GM12873 (cell line): ENCODE results near the gene TFF1.

Source experiments
- TF ChIP-seq, protein P1 (sequence below): IDR thresholded peaks from 2 replicates; pipeline ENCODE4 v1.5.1; 2012; ENCODE audit warnings: low read depth, mild to moderate bottlenecking, moderate library complexity, low read length, control low read depth; ENCODE audit not compliant: insufficient read depth; ENCODE audit errors: missing control alignments

TFF1 gene

DNA sequence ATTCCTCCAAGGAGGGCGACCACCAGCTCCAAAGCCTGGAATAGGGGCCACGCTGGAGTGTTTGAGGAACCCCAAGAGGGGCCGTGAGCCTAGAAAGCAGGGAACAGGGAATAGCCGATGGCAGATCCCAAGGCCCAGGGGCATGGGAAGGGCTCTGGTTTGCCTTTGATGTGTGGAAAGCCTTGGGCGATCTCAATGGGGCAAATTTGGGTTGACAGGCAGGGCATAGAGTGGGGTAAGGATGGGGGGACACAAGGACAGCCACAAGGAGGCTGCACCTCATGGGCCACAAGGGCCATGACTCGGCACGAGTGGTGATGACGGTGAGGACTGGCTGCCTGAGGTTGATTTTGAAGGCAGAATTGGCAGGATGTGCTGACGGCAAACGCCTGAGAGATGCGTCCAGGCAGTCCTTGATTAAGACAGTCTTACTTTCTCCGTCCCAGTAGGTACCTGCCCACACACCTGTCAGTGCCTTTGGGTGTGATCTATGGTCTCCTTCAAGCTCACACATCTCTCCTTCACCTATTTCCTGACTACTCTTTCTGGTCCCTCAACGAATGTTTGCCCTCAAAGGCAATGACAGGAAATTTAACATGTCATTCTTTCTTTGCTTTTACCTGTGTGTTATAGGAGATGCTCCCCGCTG lies 31.5 kb upstream of the TFF1 start:
- TF ChIP-seq, protein P1, sequence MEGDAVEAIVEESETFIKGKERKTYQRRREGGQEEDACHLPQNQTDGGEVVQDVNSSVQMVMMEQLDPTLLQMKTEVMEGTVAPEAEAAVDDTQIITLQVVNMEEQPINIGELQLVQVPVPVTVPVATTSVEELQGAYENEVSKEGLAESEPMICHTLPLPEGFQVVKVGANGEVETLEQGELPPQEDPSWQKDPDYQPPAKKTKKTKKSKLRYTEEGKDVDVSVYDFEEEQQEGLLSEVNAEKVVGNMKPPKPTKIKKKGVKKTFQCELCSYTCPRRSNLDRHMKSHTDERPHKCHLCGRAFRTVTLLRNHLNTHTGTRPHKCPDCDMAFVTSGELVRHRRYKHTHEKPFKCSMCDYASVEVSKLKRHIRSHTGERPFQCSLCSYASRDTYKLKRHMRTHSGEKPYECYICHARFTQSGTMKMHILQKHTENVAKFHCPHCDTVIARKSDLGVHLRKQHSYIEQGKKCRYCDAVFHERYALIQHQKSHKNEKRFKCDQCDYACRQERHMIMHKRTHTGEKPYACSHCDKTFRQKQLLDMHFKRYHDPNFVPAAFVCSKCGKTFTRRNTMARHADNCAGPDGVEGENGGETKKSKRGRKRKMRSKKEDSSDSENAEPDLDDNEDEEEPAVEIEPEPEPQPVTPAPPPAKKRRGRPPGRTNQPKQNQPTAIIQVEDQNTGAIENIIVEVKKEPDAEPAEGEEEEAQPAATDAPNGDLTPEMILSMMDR, result no peak

DNA sequence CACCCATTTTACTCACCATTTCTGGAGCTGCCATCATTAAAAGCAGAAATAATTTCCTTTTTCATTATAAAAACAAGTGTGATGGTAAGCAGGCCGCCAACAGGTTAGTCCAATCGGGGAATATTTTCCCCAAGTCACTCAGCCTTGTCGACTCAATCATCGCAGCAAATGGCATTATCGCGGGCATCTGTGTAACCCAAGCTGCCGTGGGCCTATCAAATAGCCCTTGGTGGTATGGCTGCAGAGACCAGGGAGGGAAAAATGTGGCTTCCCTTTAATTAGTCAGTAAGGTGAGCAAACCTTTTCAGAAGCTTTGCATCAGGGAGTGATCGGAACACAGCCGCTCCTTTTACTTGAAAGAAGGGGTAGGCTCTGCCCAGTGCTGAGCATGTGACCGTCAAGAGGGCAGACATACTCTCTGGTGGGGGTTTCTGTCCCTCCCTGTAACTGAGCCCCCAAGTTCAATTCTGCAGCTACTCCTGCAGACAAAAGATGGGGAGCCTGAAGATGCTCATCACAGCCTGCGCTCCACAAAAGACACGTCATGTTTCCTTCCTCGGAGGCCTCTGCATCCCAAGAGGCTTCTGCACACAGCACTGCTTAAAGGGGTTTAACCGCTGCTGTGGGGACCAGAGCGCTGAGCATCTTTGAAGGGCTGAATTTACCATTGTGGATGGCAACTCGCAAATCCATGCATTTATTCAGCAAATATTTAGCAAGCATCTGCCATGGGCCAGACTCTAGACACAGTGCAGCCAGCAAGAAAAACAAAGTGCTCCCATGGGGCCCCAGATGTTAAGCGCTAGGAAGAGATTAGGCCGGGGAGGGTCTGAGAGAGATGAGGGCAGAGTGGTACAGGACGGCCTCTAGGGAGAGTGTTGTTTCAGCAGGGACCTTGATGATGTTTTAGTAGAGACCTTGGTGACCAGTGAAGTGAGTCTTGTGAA lies 30.7 kb upstream of the TFF1 start:
- TF ChIP-seq, protein P1, result no peak

DNA sequence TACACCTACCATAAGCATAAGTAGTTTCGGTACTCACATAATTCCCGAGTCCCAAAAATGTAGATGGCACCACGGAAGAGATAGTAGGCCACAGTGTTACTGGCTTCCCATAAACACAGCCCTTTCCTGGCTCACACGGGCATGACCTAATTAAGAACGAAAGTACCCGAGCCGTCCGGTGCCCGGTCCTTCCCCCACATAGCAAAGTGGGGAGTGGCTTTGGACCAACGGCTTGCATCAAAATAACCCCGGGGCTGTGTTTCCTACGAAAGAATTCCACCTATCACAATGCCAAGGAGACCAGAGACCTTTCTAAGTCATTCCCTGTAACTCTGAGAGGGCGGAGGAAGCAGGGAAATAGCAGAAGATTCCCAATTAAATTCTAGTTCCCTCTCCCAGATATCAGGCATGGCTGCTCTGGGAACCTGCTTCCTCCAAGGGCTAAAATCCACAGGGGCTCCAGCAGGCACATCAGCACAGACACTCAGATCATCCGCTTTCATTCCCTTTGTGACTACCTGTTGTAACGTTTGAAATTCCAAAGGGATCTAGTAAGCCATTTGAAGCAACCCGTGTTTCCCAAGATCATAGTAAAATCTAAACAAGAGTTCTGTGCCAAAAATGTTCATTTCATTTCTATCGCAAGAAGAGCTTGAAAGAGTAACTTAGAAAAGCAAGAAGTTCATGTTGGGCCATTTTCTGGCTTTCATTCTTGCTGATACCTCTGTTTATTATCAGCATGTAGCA lies 29.7 kb upstream of the TFF1 start, which contains the start of gene TMPRSS3:
Gene TMPRSS3, minus strand, starts transcription at position 148 of the 747 bp plus-strand sequence. CDS start 635 bp downstream, outside the sequence.
- TF ChIP-seq, protein P1, result no peak

DNA sequence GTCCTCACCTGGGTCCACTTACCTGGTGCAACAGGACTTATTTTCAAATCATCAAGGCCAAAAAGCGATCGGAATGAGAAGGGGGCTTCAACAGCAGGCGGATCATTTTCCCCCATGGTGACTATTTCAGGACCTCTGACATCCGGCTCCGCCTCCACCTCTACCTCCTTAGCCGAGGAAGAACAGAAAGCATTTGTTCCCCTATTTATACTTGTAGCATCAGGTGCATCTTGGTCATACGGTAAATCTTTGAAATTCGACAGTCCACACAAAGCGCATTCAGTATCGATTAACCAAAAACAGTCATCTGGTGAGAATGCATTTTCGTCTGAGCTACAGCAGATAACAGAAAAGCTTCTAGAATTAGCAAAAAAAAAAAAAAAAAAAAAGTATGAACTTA lies 29.0 kb upstream of the TFF1 start:
- TF ChIP-seq, protein P1, result no peak

DNA sequence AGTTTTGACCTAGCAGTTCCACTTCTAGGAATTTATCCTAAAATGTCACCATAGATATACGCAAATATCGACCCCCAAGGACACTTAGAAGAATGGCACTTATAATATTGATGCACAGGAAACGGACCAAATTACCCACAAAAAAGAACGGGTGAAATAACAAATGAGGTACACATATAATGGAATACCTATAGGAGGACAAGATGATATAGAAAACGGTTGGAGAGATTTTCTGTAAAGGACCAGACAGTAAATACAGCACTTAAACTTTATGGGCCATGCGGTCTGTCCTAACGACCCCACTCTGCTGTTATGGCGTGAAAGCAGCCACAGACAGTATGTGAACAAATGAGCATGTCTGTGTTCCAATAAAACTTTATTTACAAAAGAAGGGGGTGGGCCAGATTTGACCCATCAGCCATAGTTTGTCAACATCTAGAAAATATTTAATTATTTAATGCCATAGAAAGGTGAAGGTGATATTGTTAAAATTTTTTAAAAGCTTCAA lies 27.2 kb upstream of the TFF1 start:
- TF ChIP-seq, protein P1, result no peak

DNA sequence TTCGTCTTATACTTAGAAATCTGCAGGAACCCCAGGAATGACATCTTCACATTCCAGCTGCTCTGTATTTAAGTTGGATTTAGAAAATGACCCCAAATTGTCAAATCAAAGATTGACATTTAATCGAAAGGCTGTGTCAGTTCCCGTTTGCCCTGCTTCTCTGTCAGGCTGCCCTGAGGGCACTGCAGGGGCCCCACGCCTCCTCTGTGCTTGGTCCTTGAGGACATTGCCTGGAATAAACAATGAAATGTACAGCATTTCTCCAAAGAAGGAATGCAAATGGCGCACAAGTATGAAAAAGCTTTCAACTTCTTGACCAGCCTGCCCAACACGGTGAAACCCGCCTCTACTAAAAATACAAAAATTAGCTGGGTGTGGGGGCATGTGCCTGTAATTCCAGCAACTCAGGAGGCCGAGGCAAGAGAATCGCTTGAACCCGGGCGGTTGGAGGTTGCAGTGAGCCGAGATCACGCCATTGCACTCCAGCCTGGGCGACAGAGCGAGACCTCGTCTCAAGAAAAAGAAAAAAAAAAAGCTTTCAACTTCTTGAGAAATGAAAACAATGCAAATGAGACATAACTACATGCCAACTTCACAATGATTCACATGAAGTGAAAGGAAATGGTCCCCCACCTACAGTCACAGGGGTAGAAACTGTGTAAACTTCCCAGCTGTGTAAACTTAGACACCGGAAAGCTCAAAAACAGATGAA lies 26.6 kb upstream of the TFF1 start:
- TF ChIP-seq, protein P1, result no peak
